Epithelial cell of proximal tubule (primary cell): Measurements from ENCODE around the gene EPHA1. TPM values are rescaled to one million over a fixed set of nuclear protein-coding genes. Genes with fewer than 3 reads are reported as not detected.

ENCODE experiments used
- DNase-seq: peaks from one replicate; pipeline ENCODE4 v3.0.0-alpha.2; 2011; ENCODE audit warnings: low read depth
- H3K4me3 ChIP-seq: 2 replicates; pipeline ENCODE4 v1.5.1; 2011; ENCODE audit warnings: low read depth, mild to moderate bottlenecking, low read length
- total RNA-seq: library from RNA; depleted of rRNA; stranded (reverse); fragments of >200 nt; gene quantifications from 2 replicates; pipeline ENCODE4 v1.2.3, GENCODE V29; 2015
- TF ChIP-seq, protein P1 (sequence below): conservative IDR thresholded peaks from 2 replicates; pipeline ENCODE4 v1.5.1; 2012; ENCODE audit warnings: low read depth, mild to moderate bottlenecking, low read length

EPHA1 gene
- total RNA-seq, 1 donor from 2014 or later: 14.4 TPM

DNA sequence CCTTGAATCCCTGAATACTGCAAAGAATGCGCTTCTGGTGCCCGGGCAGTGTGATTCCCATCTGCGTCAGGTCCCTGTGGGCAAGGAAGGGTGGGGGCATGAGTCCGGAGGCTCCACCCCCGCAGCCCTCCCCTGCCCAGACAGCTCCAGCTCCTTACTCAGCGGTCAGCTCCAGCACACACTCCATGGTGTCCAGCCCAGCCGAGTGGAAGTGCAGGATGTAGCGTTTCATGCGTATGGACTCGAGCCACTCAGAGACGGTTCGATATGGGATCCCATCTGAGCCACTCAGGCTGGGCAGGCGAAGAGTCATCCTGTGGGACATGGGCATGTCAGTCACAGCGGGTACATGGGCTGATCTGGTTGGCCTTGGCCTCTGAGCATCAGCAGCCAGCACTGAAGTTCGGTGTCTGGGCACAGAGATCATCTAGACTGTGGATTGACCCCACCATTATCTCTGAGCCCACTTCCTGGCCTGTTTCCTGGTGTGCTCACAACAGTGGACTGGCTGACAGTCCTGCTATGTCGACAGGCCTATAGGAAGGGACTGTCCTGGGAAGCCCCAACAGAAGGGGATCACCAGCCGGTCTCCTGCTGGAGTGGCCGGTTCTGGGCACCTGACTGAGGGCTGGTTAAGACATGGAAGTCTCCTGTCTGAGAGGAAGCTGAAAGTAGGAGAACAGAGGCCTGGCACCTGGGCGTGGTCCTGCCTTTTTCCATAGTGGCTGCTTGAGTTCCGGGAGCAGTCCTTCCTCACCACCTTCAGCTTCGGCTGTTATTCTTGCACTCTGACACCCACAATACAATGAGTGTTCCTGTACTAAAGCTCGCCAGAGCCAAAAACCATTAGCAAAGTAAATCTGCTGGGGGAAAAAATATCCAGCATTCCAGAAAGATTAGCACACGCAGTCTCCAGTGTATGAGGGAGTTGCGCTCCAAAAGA is 16.9 kb downstream of the EPHA1 start:
- TF ChIP-seq, protein P1, sequence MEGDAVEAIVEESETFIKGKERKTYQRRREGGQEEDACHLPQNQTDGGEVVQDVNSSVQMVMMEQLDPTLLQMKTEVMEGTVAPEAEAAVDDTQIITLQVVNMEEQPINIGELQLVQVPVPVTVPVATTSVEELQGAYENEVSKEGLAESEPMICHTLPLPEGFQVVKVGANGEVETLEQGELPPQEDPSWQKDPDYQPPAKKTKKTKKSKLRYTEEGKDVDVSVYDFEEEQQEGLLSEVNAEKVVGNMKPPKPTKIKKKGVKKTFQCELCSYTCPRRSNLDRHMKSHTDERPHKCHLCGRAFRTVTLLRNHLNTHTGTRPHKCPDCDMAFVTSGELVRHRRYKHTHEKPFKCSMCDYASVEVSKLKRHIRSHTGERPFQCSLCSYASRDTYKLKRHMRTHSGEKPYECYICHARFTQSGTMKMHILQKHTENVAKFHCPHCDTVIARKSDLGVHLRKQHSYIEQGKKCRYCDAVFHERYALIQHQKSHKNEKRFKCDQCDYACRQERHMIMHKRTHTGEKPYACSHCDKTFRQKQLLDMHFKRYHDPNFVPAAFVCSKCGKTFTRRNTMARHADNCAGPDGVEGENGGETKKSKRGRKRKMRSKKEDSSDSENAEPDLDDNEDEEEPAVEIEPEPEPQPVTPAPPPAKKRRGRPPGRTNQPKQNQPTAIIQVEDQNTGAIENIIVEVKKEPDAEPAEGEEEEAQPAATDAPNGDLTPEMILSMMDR: no peak
- DNase-seq: no peak

DNA sequence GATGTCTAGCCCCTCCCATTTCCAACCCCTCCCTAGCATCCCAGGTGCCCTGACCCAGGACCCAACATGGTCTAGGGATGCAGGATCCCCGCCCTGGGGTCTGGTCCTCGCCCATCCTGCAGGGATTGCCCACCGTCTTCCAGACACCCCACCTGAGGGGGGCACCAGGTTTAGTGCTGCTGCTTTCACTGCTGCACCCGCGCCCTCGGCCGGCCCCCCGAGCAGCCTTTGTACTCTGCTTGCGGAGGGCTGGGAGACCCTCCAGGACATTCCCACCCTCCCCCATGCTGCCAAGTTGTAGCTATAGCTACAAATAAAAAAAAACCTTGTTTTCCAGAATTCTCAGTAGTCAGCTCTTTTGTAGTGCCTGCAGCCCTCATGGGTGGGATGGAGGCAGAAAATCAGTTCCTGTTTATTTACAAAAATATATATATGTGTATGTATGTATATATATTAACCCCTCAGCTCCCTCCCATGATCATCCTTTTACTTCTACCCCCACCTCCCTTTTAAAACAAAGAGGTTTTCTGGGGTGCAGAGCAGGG is 17.8 kb downstream of the EPHA1 start:
- TF ChIP-seq, protein P1: no peak
- DNase-seq: no peak
- no peak overlapping the region for H3K4me3 ChIP-seq

More for the DNA sequence above, 16.9 kb downstream of the EPHA1 start:
- H3K4me3 ChIP-seq: no peak overlapping the region

DNA sequence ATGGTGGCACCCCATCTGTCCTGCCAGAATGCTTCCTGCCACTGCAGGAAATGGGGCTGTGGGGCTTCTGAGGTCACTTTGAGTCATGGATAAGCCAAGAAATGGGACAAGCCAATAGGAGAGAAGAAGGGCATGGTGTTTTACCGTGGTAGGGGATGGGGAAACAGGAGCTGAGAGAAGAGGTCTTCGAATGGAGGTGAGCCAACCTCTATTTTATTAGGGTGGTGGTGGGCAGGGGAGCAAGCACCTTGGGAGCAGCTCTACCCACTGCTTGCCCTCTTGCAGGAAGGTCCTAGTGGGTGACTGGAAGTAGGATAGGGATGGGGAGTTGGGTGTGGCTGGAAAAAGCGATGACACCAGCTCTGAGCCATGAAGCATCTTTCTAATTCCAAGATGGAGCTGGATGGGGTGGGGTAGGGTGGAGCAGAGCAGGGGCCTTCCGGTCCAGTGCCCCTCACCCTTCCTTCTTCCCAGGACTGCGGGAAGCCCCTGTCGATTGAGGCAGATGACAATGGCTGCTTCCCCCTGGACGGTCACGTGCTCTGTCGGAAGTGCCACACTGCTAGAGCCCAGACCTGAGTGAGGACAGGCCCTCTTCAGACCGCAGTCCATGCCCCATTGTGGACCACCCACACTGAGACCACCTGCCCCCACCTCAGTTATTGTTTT is 18.4 kb downstream of the EPHA1 start:
- no peak for DNase-seq
- H3K4me3 ChIP-seq: no peak overlapping the region
- TF ChIP-seq, protein P1: no peak

DNA sequence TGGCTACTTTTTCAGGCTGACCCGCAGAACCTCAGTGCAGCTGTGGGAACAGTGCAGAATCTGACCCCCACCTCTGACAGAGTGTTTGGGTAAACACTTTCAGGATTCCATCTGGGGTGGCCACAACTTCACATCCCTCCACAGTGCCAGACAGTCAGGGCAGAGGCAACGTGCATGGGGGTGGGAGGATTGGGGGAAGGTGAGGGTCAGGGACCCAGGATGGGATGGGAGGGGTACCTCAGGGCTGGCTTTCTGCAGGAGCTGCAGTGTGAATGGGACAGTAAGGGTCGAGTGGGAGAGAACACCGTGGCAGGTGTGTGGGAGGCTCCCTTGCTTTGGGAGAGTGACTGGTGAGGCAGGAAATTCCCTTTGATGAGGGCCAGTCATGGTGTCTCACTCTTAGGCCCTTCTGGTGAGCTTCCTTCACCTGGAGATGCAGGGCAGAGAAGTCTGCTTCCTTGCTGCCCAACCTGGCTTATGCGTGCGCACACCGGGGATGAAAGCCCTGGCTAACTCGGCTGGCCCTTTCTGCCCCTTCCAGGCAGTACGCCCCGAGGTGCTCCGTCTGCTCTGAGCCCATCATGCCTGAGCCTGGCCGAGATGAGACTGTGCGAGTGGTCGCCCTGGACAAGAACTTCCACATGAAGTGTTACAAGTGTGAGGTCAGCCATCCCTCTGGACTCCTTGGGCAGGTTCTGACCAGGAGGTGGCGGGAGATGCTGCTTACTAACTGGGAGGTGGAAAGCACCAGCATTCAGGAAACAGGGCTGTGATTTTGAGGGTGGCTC is 19.1 kb downstream of the EPHA1 start:
- DNase-seq: no peak
- H3K4me3 ChIP-seq: no peak overlapping the region
- TF ChIP-seq, protein P1: no peak

DNA sequence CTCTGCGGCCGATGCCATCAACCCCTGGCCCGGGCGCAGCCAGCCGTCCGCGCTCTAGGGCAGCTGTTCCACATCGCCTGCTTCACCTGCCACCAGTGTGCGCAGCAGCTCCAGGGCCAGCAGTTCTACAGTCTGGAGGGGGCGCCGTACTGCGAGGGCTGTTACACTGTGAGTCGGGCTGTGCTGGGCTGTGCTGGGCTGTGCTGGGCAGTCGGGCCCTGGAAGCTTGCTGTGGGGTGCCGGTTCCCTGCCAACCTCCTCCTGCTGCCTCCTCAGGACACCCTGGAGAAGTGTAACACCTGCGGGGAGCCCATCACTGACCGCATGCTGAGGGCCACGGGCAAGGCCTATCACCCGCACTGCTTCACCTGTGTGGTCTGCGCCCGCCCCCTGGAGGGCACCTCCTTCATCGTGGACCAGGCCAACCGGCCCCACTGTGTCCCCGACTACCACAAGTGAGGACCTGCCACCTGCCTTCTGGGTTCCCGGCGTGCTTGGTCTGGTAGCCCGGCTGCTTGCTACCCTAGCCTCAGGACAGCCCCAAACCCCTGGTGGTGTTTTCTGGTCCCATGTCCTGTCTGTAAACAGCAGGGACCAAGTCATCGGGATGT is 20.1 kb downstream of the EPHA1 start:
- TF ChIP-seq, protein P1: no peak
- DNase-seq: no peak
- no peak overlapping the region for H3K4me3 ChIP-seq

DNA sequence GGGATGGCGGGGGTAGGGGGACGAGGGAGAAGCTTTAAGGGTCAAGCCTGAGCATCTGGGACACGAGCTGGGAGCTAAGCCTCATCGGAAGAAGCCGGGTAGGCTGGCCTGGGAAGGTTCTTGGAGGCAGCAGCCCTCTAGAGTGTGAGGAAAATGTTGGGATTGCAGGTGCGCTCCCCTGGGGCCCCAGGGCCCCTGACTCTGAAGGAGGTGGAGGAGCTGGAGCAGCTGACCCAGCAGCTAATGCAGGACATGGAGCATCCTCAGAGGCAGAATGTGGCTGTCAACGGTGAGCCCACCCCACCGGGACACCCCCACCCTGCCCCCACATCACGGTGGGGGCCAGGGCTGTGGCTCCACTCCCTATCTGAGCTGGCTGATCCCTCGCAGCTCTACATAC is 20.6 kb downstream of the EPHA1 start:
- DNase-seq: no peak
- TF ChIP-seq, protein P1: no peak
- H3K4me3 ChIP-seq: no peak overlapping the region
